ENCODE results near the gene ITSN1.
"Not testable (repeated sequence)": the region's sequence is repeated elsewhere in the genome, so short reads cannot be mapped to it uniquely, and the experiment has no call there.

ITSN1 gene

GRCh38 chr21:33774551-33774950 lies 132.2 kb downstream of the ITSN1 start:
- no peak for DNase-seq (ENCODE audit: low spot score)

DNA sequence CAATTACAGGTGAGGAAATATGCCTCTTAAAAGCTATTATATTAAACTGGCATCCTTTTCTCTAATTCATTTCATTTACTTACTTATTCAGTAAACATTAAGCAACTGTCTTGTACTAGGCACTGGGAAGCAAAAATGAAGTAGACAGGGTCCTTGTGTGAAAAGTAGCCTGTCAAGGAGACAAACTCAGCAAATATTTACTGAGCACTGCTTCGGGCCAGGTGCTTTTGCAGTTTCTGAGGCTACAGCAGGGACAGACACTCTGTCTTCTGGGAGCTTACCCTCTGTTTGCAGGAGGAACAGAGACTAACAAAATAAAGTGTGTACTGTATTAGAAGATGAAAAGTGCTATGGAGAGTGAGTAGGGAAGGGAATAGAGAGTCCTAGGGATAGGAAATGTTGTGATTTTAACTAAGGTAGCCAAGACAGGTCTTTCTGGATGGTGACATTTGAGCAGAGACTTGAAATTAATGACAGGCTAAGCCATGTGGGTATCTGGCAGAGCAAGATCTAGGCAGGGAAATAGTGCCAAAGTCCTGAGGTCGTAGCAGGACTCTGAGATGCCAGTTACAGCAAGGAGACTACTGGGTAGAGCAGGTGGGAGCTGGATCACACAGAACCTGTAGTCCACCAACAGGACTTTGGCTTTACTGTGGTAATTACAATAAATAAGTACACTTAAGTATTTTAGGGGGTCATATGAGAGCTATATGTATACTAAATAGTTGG lies 133.0 kb downstream of the ITSN1 start:
- DNase-seq (ENCODE audit: low spot score), result no peak

- DNase-seq (ENCODE audit: low spot score), result no peak
Measured at GRCh38 chr21:33780631-33781030, 138.3 kb downstream of the ITSN1 start.

DNA sequence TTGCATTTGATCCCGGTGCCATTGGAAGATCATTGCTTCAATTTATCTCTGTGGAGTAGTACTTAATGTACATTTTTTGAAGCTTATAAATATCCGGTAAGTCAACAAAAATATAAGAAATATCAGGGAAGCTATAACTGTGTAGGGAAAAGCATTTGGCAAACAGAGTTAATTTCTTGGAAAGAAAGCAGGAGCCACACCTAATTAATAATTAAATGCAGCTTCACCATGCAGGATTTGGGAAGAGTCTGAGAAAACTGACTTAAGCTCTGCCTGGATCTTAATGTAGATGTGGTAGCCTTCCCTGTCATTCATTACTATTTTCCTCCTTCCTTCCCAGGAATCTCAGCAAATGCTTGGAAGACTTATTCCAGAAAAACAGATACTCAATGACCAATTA lies 138.8 kb downstream of the ITSN1 start:
- DNase-seq (ENCODE audit: low spot score), result no peak

GRCh38 chr21:33783187-33783979 lies 141.1 kb downstream of the ITSN1 start:
- no peak for DNase-seq (ENCODE audit: low spot score)

GRCh38 chr21:33787431-33787830 lies 145.1 kb downstream of the ITSN1 start:
- DNase-seq (ENCODE audit: low spot score), result no peak

GRCh38 chr21:33788438-33788837 lies 146.1 kb downstream of the ITSN1 start:
- not testable (repeated sequence) for DNase-seq (ENCODE audit: low spot score)

DNA sequence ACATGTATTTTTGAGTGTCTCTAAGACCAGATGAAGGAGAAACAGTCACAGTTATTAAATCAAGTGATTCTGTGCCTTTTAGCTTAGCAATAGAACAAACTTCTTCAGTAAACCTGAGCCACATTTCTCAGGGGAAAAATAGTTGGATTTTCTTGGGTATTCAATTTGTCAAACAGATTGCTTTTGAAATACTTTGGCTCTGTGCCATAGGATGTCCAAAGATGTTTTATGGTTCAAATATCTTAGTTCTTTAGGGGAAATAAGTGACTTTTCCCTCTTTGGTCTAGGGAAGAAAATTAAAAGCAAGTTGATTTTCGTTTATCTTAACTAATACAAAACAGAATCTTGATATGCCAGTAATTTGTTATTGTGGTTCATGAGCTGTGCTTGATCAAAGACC lies 147.4 kb downstream of the ITSN1 start:
- DNase-seq (ENCODE audit: low spot score), result no peak

GRCh38 chr21:33791073-33791472 lies 148.8 kb downstream of the ITSN1 start:
- DNase-seq (ENCODE audit: low spot score), result no peak

- no peak for DNase-seq (ENCODE audit: low spot score)
Measured at GRCh38 chr21:33794596-33794995, 152.3 kb downstream of the ITSN1 start.

DNA sequence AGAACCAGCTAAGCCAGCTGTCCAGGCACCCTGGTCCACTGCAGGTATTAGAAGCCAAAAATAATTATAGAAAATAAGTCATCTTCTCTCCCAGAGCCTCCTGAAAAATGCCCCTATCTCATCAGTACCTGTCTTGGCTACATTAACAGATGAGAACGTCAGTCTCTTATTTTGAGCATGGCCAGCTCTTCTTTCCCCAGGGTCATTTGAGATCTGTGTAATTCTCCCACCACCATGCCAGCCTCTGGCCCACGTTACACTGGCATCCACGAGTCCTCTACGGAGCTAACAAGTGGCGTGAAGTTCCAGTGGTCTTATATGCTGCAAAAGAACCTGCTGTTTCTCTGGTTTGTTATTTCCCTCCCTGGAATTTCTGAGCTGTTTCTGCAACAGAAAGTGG lies 155.3 kb downstream of the ITSN1 start:
- no peak for DNase-seq (ENCODE audit: low spot score)

DNA sequence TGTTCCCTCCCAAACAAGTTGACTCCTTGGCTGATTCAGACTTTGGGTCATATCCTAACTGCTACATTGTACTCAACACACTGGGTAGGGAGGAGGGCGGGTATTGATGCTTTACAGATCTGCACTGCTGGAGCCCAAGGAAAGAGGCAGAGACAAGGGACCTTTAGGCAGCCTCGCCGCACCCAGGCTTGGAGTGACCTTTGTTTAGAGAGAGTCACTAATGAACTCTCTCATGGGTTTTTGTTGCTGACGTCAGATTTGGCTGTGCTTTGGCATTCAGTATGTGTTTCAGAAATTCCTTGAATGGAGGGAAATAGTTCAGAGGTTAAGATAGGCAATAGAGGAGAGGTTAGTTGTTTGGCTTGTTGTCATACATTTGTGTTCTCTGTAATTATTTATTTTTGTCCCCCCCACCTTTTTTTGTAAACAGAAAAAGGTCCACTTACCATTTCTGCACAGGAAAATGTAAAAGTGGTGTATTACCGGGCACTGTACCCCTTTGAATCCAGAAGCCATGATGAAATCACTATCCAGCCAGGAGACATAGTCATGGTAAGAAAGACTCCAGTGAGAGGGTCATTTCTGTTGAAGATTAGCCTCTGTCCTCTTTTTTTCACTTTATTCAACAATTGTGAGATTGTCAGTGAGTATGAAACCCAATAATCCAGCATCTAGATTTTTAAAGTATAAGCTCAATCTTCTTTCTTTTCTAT lies 157.2 kb downstream of the ITSN1 start:
- no peak for DNase-seq (ENCODE audit: low spot score)

DNA sequence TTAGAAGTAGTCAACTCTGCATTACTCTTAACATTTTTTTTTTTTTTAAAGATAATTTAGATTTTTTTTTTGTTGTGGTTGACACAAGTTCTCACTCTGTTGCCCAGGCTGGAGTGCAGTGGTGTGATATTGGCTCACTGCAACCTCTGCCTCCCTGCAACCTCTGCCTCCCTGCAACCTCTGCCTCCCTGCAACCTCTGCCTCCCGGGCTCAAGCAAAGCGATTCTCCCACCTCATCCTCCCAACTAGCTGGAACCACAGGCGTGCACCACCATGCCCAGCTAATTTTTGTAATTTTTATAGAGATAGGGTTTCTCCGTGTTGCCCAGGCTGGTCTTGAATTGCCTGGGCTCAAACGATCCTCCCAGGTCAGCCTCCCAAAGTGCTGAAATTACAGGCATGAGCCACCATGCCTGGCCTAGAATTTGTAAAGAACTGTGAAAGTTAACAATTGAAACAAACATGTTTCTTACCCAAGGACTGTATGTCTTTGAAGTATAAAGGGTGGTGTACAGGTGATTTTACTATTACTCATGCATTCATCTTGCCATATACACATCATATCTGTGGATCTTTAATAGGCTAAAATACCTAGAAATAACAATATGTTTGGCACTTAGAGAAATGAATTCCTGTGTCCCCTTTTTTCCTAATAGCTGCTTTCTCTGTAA lies 158.6 kb downstream of the ITSN1 start:
- DNase-seq (ENCODE audit: low spot score), result no peak

GRCh38 chr21:33801424-33802405 lies 159.4 kb downstream of the ITSN1 start:
- no peak for DNase-seq (ENCODE audit: low spot score)

GRCh38 chr21:33802481-33802880 lies 160.2 kb downstream of the ITSN1 start:
- no peak for DNase-seq (ENCODE audit: low spot score)

DNA sequence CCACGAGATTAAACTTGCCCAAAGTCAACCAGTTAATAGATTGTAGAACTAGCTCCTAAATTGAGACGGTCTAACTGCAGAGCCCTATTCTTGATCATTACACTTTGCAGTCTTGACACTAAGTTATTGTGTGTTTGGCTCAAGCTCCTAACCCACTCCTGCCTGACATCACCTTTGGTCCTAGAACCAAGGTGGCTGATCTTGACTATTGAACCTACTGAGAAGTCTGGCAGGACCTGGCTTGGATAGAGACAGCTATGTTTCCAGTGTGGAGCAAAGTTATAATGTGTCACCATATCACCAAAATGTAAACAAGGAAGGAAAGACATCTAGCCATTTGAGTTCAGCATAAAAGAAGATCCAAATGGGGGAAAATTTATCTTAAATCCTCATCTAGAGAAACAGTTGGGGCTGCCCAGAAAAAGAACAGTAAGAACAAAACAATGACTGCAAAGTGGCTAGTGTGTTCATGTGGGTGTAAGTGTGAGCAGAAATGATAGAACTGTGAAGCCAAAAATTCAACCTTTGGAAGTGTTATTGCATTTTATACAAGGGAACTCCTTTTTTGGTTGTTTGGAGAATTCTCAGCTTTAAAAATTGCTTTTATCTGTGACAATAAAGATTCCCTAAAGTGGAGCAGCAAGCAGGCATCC lies 166.5 kb downstream of the ITSN1 start:
- DNase-seq (ENCODE audit: low spot score), result no peak

GRCh38 chr21:33810766-33811165 lies 168.5 kb downstream of the ITSN1 start:
- DNase-seq (ENCODE audit: low spot score), result no peak

DNA sequence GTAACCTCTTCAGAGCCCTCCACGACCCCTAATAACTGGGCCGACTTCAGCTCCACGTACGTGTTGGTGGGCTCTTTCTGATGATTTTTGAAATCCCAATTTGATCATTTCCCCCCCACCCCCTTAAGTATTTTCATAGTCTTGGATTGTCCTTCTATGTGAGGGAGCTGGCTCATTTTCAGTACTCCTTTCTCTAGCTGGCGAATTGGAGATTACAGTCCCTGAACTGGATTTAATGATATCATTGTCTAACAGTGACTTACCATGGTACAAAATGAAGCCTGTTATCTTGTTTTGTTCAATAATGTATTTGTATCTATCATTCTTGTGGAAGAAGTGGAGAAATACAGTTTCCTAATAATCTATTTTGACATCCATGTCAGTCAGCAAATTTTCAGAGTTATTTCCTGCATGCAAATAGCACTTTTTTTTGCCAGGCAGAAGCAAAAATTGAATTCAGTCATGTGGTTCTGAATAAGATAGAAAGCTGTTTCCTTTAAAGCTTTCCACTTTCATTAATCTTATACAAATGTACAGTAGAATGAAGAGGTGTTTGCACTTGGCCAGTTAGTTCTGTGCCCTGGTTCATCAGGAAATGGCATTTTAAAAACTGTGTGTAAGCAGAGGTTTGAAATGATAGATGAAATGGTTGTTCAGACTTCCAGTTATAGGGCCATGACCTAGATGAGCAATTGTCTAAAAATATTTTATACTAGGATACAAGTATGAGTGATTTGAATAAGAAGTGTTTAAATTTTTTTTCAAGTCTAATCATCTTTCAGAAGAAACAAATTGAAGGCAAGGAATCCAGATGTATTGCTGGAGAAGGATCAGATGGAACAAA lies 169.1 kb downstream of the ITSN1 start:
- no peak for DNase-seq (ENCODE audit: low spot score)

GRCh38 chr21:33813832-33814365 lies 171.6 kb downstream of the ITSN1 start:
- no peak for DNase-seq (ENCODE audit: low spot score)

All from HuH-7.5 (cell line).